D721Med (cell line): ENCODE measurements around the gene NKD1.

ENCODE experiments used
- DNase-seq: peaks from one replicate; pipeline ENCODE4 v3.0.0; 2011; ENCODE audit warnings: low spot score; ENCODE audit not compliant: insufficient read length
- FAIRE-seq: peaks from 2 replicates; lab custom pipeline; 2011; peaks lifted over from hg19 to GRCh38; lab: Jason Lieb, UNC
- CTCF ChIP-seq: IDR thresholded peaks from 2 replicates; pipeline ENCODE4 v1.5.1; 2012; ENCODE audit warnings: mild to moderate bottlenecking, control low read depth; ENCODE audit not compliant: insufficient read depth; ENCODE audit errors: missing control alignments

NKD1 gene

GRCh38 chr16:50526796-50527195 lies 21.4 kb upstream of the NKD1 start:
- TF ChIP-seq CTCF, result no peak
- DNase-seq (no peak), FAIRE-seq (no peak)

- no peak for DNase-seq
- TF ChIP-seq CTCF, result no peak
- no peak for FAIRE-seq
These were observed 19.4 kb upstream of the NKD1 start for GRCh38 chr16:50528820-50529219.

- no peak for TF ChIP-seq CTCF
- DNase-seq, result no peak
- FAIRE-seq, result no peak
These were observed 18.9 kb upstream of the NKD1 start for GRCh38 chr16:50529334-50529733.

GRCh38 chr16:50530277-50531236 lies 17.6 kb upstream of the NKD1 start:
- no peak for TF ChIP-seq CTCF
- FAIRE-seq (no peak), DNase-seq (no peak)

- TF ChIP-seq CTCF, result no peak
- DNase-seq (no peak), FAIRE-seq (no peak)
These were observed 16.8 kb upstream of the NKD1 start for GRCh38 chr16:50531359-50531758.

GRCh38 chr16:50531901-50532300 lies 16.3 kb upstream of the NKD1 start:
- TF ChIP-seq CTCF, result no peak
- FAIRE-seq, result no peak
- no peak for DNase-seq

GRCh38 chr16:50532576-50532975 lies 15.6 kb upstream of the NKD1 start:
- DNase-seq (no peak), FAIRE-seq (no peak)
- no peak for TF ChIP-seq CTCF
